T-helper 2 cell treated with Interferon-gamma antibody and Interleukin-4, amounts not matched to agents 5 μg/mL and 100 μg/mL, for 36 hours (primary cell): ENCODE results near the gene EMILIN2.
A peak's percentile ranks its signal among the peaks of the same experiment; 100 is the strongest.
"Not testable (repeated sequence)": the region's sequence is repeated elsewhere in the genome, so short reads cannot be mapped to it uniquely, and the experiment has no call there.

Source experiments
- DNase-seq: peaks from one replicate; pipeline ENCODE4 v3.0.0; 2021; ENCODE audit warnings: low spot score
- H3K27ac Mint-ChIP-seq: one replicate; pipeline ENCODE4 v1.8.0; 2021; ENCODE audit warnings: mild to moderate bottlenecking, mixed read lengths
- H3K27me3 Mint-ChIP-seq: one replicate; pipeline ENCODE4 v1.8.0; 2021; ENCODE audit warnings: low read depth, mixed read lengths
- H3K36me3 Mint-ChIP-seq: one replicate; pipeline ENCODE4 v1.8.0; 2021; ENCODE audit warnings: low read depth, mixed read lengths
- H3K4me1 Mint-ChIP-seq: one replicate; pipeline ENCODE4 v1.8.0; 2021; ENCODE audit warnings: low read depth, mixed read lengths
- H3K4me3 Mint-ChIP-seq: one replicate; pipeline ENCODE4 v1.8.0; 2022; ENCODE audit warnings: mild to moderate bottlenecking, moderate library complexity, mixed read lengths
- H3K9me3 Mint-ChIP-seq: one replicate; pipeline ENCODE4 v1.8.0; 2021; ENCODE audit warnings: mixed read lengths

Gene EMILIN2

GRCh38 chr18:2915486-2915885 lies 68.7 kb downstream of the EMILIN2 start:
- peaks cover 13% of the 10 kb centered on the region for H3K4me1 Mint-ChIP-seq
- H3K36me3 Mint-ChIP-seq, result peaks cover 70% of the 10 kb centered on the region
- H3K27ac Mint-ChIP-seq, DNase-seq, H3K27me3 Mint-ChIP-seq, H3K4me3 Mint-ChIP-seq, H3K9me3 Mint-ChIP-seq: not testable (repeated sequence)

- peaks cover 70% of the 10 kb centered on the region for H3K36me3 Mint-ChIP-seq
- no peak overlapping the region for H3K4me3 Mint-ChIP-seq
- no peak for DNase-seq
- H3K9me3 Mint-ChIP-seq, result no peaks in the 10 kb centered on the region
- peak overlapping the region; percentile 54 for H3K27ac Mint-ChIP-seq
- no peaks in the 10 kb centered on the region for H3K27me3 Mint-ChIP-seq
- peaks cover 11% of the 10 kb centered on the region for H3K4me1 Mint-ChIP-seq
Observed at GRCh38 chr18:2916184-2916583, 69.4 kb downstream of the EMILIN2 start.

- no peak for DNase-seq
- H3K4me3 Mint-ChIP-seq, result no peak overlapping the region
- H3K4me1 Mint-ChIP-seq, result peaks cover 11% of the 10 kb centered on the region
- H3K27ac Mint-ChIP-seq, result peak overlapping the region; percentile 52
- H3K36me3 Mint-ChIP-seq, result peaks cover 74% of the 10 kb centered on the region
- H3K27me3 Mint-ChIP-seq, result no peaks in the 10 kb centered on the region
- no peaks in the 10 kb centered on the region for H3K9me3 Mint-ChIP-seq
Observed at GRCh38 chr18:2917259-2918047, 70.6 kb downstream of the EMILIN2 start.

GRCh38 chr18:2918761-2919550 lies 72.2 kb downstream of the EMILIN2 start:
- Mint-ChIP-seq H3K9me3 (no peaks in the 10 kb centered on the region), H3K36me3 (peaks cover 75% of the 10 kb centered on the region), H3K27me3 (no peaks in the 10 kb centered on the region), H3K4me1 (peaks cover 11% of the 10 kb centered on the region), H3K4me3 (no peak overlapping the region), H3K27ac (no peak overlapping the region)
- DNase-seq, result no peak

- H3K27me3 Mint-ChIP-seq, result no peaks in the 10 kb centered on the region
- H3K27ac Mint-ChIP-seq, result no peak overlapping the region
- H3K4me1 Mint-ChIP-seq, result peaks cover 11% of the 10 kb centered on the region
- H3K9me3 Mint-ChIP-seq, result no peaks in the 10 kb centered on the region
- peaks cover 78% of the 10 kb centered on the region for H3K36me3 Mint-ChIP-seq
- H3K4me3 Mint-ChIP-seq, result no peak overlapping the region
- DNase-seq, result no peak
Observed at GRCh38 chr18:2919600-2919999, 72.8 kb downstream of the EMILIN2 start.

GRCh38 chr18:2920027-2920426 lies 73.2 kb downstream of the EMILIN2 start:
- Mint-ChIP-seq H3K36me3 (peaks cover 78% of the 10 kb centered on the region), H3K27ac (peak overlapping the region; percentile 56), H3K9me3 (no peaks in the 10 kb centered on the region), H3K27me3 (no peaks in the 10 kb centered on the region), H3K4me1 (peaks cover 11% of the 10 kb centered on the region), H3K4me3 (no peak overlapping the region)
- no peak for DNase-seq

- peaks cover 11% of the 10 kb centered on the region for H3K4me1 Mint-ChIP-seq
- H3K9me3 Mint-ChIP-seq, result no peaks in the 10 kb centered on the region
- DNase-seq, result no peak
- no peaks in the 10 kb centered on the region for H3K27me3 Mint-ChIP-seq
- no peak overlapping the region for H3K4me3 Mint-ChIP-seq
- H3K36me3 Mint-ChIP-seq, result peaks cover 78% of the 10 kb centered on the region
- peak overlapping the region; percentile 56 for H3K27ac Mint-ChIP-seq
Observed at GRCh38 chr18:2920546-2921343, 73.9 kb downstream of the EMILIN2 start.

- peaks cover 7% of the 10 kb centered on the region for H3K4me1 Mint-ChIP-seq
- H3K36me3 Mint-ChIP-seq, result peaks cover 76% of the 10 kb centered on the region
- H3K4me3 Mint-ChIP-seq, result no peak overlapping the region
- DNase-seq, result no peak
- no peaks in the 10 kb centered on the region for H3K9me3 Mint-ChIP-seq
- no peak overlapping the region for H3K27ac Mint-ChIP-seq
- H3K27me3 Mint-ChIP-seq, result no peaks in the 10 kb centered on the region
Observed at GRCh38 chr18:2921778-2922177, 75.0 kb downstream of the EMILIN2 start.

GRCh38 chr18:2923464-2923863 lies 76.7 kb downstream of the EMILIN2 start:
- Mint-ChIP-seq H3K36me3 (peaks cover 71% of the 10 kb centered on the region), H3K4me1 (no peaks in the 10 kb centered on the region), H3K27me3 (no peaks in the 10 kb centered on the region), H3K27ac (no peak overlapping the region), H3K4me3 (no peak overlapping the region), H3K9me3 (no peaks in the 10 kb centered on the region)
- no peak for DNase-seq

- Mint-ChIP-seq H3K36me3 (peaks cover 67% of the 10 kb centered on the region), H3K27ac (no peak overlapping the region), H3K4me1 (peaks cover 2% of the 10 kb centered on the region)
Observed at GRCh38 chr18:2924920-2925319, 78.1 kb downstream of the EMILIN2 start.

GRCh38 chr18:2926528-2926927 lies 79.7 kb downstream of the EMILIN2 start:
- H3K36me3 Mint-ChIP-seq, result peaks cover 62% of the 10 kb centered on the region
- no peak for DNase-seq
- H3K4me3 Mint-ChIP-seq, result no peak overlapping the region
- H3K27ac Mint-ChIP-seq, result peak overlapping the region; percentile 49
- no peaks in the 10 kb centered on the region for H3K9me3 Mint-ChIP-seq
- no peaks in the 10 kb centered on the region for H3K27me3 Mint-ChIP-seq
- peaks cover 2% of the 10 kb centered on the region for H3K4me1 Mint-ChIP-seq

More at GRCh38 chr18:2924920-2925319, 78.1 kb downstream of the EMILIN2 start:
- H3K9me3 Mint-ChIP-seq, result no peaks in the 10 kb centered on the region
- no peak for DNase-seq
- no peak overlapping the region for H3K4me3 Mint-ChIP-seq
- H3K27me3 Mint-ChIP-seq, result no peaks in the 10 kb centered on the region

- H3K27ac Mint-ChIP-seq, result no peak overlapping the region
- no peaks in the 10 kb centered on the region for H3K9me3 Mint-ChIP-seq
- no peak overlapping the region for H3K4me3 Mint-ChIP-seq
- H3K27me3 Mint-ChIP-seq, result no peaks in the 10 kb centered on the region
- H3K36me3 Mint-ChIP-seq, result peaks cover 61% of the 10 kb centered on the region
- peaks cover 8% of the 10 kb centered on the region for H3K4me1 Mint-ChIP-seq
- DNase-seq, result no peak
Observed at GRCh38 chr18:2927745-2928144, 80.9 kb downstream of the EMILIN2 start.

GRCh38 chr18:2932247-2933181 lies 85.7 kb downstream of the EMILIN2 start:
- no peak for DNase-seq
- H3K36me3 Mint-ChIP-seq, result peaks cover 58% of the 10 kb centered on the region

More at GRCh38 chr18:2932247-2933181, 85.7 kb downstream of the EMILIN2 start:
- Mint-ChIP-seq H3K4me3 (peak overlapping the region; percentile 15), H3K9me3 (no peaks in the 10 kb centered on the region), H3K27me3 (no peaks in the 10 kb centered on the region), H3K27ac (peak overlapping the region; percentile 73), H3K4me1 (peaks cover 19% of the 10 kb centered on the region)
